Epidermal melanocyte (primary cell): Measurements from ENCODE around the gene TCEAL8.
"Not testable (repeated sequence)": the region's sequence is repeated elsewhere in the genome, so short reads cannot be mapped to it uniquely, and the experiment has no call there.

Experiments used
- DNase-seq: peaks from one replicate; pipeline ENCODE4 v3.0.0; 2011; ENCODE audit warnings: low spot score; ENCODE audit not compliant: insufficient read length

The TCEAL8 gene

DNA sequence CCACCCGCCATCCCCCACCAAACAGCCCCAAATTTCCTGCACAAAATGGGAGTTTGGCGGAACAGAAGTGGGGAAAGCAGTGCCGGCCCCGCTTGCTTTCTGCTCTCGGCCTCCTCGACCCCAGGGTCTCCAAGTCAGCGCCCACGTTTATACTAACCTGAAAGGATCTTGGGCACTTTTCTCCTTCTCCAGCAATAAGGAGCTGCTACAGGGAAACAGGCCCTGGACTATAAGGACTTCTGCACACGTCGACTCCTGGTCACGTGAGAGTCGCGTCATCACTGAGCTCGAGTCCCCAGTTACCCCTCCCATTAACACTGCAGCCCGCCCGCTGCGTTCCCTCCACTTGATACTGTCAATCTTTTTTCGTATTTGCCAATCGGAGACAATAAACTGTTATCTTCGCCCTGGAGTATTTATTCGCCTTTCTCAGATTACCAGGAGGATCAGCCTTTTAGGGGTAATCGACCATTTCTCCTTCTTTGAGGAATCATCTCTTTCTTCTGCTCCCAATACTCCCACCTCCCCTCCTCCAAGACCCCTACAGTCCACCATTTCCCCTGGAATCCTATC, at the start of gene TCEAL8:
Gene TCEAL8, minus strand, starts transcription at position 235 of the 573 bp plus-strand sequence. CDS start 1,176 bp downstream, outside the sequence.
- DNase-seq, result peak; percentile 38

GRCh38 chrX:103304705-103305104, 49.8 kb upstream of the TCEAL8 start:
- no peak for DNase-seq

- no peak for DNase-seq
Measured at GRCh38 chrX:103293118-103293517, 38.2 kb upstream of the TCEAL8 start.

DNA sequence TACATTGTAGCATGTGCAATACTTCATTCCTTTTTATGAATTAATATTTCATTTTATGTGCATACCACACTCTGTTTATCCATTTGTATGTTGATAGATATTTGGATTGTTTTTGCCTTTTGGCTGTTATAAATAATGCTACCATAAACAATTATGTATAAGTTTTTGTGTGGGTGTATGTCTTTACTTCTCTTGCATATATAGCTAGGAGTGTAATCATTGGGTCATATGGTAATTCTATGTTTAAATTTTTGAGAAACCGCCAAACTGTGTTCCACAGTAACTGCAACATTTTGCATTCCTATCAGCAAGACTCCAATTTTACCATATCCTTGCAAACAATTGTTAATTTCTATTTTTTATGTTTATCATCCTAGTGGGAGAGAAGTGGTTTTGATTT, 24.7 kb upstream of the TCEAL8 start:
- no peak for DNase-seq

GRCh38 chrX:103276581-103277002, 21.6 kb upstream of the TCEAL8 start, which contains the start of gene TCEAL5:
Gene TCEAL5 (minus strand): TSS chrX:103276750. CDS start chrX:103274563, 2,187 bp downstream.
- DNase-seq, result no peak

GRCh38 chrX:103275947-103276567, 21.1 kb upstream of the TCEAL8 start:
- DNase-seq, result no peak

- no peak for DNase-seq
Measured at GRCh38 chrX:103274284-103274683, 19.3 kb upstream of the TCEAL8 start.

- DNase-seq, result no peak
Measured at GRCh38 chrX:103258275-103258674, 3.3 kb upstream of the TCEAL8 start.

GRCh38 chrX:103256651-103257050, 1.7 kb upstream of the TCEAL8 start:
- DNase-seq, result no peak

GRCh38 chrX:103254171-103254824, 657 bp downstream of the TCEAL8 start:
- DNase-seq, result no peak

- no peak for DNase-seq
Measured at GRCh38 chrX:103253608-103254007, 1.3 kb downstream of the TCEAL8 start.

DNA sequence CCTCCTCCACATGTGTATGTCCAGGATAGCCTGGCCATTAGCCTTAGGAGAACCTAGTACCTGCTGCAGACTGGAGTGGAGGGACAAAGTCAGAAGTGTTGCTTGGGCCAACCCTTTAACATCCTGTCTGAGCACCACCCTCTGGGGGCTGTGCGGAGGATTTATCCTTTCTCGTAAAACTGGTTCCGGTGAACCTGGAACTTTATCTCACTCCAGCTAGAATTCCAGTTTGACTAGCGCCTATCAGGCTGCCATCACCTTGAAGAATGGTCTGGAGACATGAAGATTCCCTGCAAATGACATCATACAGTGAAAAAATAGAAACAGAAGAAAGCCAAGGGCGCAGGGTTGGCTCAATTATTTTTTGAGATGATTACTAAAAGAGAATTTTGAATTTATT, 4.0 kb downstream of the TCEAL8 start:
- DNase-seq, result no peak

GRCh38 chrX:103249805-103250204, 5.2 kb downstream of the TCEAL8 start:
- DNase-seq, result no peak

- DNase-seq, result no peak
Measured at GRCh38 chrX:103248553-103248952, 6.4 kb downstream of the TCEAL8 start.

DNA sequence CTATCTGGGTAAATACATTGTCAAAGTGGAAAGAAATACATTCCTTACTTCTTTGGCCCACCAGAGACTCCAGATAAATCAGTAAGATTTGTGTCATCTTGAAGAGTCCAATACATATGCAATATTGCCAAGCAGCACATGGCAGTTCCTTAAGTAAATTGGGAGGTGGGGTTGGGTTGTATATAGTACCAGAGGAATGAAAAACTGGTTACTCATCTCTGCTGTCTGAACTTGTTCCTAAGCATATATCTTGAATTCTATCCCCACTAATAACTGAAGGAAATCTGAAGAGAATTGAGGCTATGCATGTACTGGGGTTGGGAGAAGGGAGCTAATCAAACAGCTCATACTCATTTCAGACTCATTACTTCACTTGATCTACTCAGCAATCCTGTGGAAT, 14.8 kb downstream of the TCEAL8 start:
- DNase-seq, result no peak

- DNase-seq, result no peak
Measured at GRCh38 chrX:103236296-103236695, 18.7 kb downstream of the TCEAL8 start.

DNA sequence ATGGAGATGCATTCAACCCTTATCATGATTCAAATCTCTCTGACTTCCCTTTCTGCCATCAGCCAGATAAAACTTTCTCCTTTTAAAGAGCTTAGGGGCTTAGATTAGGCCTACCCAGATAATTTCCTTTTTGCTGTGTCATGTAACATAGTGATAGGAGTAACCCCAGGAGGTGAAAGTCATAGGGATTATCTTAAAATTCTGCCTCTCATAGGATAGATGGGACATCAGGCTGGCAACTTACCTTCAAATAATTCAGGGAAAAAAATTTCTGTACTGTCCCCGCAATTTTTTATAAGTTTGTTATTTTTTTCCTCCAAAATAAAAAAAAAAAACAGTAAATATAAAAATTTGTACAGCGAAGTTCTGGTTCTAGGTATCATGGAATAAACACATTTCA, 19.3 kb downstream of the TCEAL8 start:
- not testable (repeated sequence) for DNase-seq

- DNase-seq, result no peak
Measured at GRCh38 chrX:103234869-103235268, 20.1 kb downstream of the TCEAL8 start.

- no peak for DNase-seq
Measured at GRCh38 chrX:103233263-103233662, 21.7 kb downstream of the TCEAL8 start.

- DNase-seq, result not testable (repeated sequence)
Measured at GRCh38 chrX:103225918-103226317, 29.0 kb downstream of the TCEAL8 start.

GRCh38 chrX:103220511-103221323, 34.2 kb downstream of the TCEAL8 start:
- no peak for DNase-seq
